Heart right ventricle (tissue), 16 donors: ENCODE results near the gene ETV4. TPM values are rescaled to one million over a fixed set of nuclear protein-coding genes. Genes with fewer than 3 reads are reported as not detected.

Experiments used
- ATAC-seq, 8 donors: fragments of 200-7000 bp; cut with Tn5 transposase; one replicate each; pipeline ENCODE4 v1.9.1; 2020; ENCODE audit warnings: mild to moderate bottlenecking in 8 of 8, moderate library complexity in 8 of 8, moderate number of reproducible peaks in 1 of 8
- DNase-seq, 2 donors: peaks; one replicate each; pipeline ENCODE4 v3.0.0-alpha.2; 2020
- H3K27ac ChIP-seq, 10 donors: fragments of 200-600 bp; sonication (generic) in 2 of 10; one replicate each; pipeline versions ENCODE4 v1.5.0 to v1.8.0; 2020 to 2022; ENCODE audit warnings: mild to moderate bottlenecking in 3 of 10
- H3K27me3 ChIP-seq, 7 donors: fragments of 200-600 bp; one replicate each; pipeline ENCODE4 v1.8.0; 2021 to 2022; ENCODE audit warnings: mild to moderate bottlenecking in 2 of 7
- H3K36me3 ChIP-seq, 9 donors: fragments of 200-600 bp; sonication (generic) in 1 of 9; one replicate each; pipeline versions ENCODE4 v1.5.0 to v1.8.0; 2020 to 2022; ENCODE audit warnings: mild to moderate bottlenecking in 2 of 9
- H3K4me1 ChIP-seq, 9 donors: fragments of 200-600 bp; sonication (generic) in 1 of 9; one replicate each; pipeline versions ENCODE4 v1.5.0 to v1.8.0; 2020 to 2022; ENCODE audit warnings: mild to moderate bottlenecking in 4 of 9
- H3K4me3 ChIP-seq, 10 donors: fragments of 200-600 bp; sonication (generic) in 2 of 10; one replicate each; pipeline versions ENCODE4 v1.5.0 to v1.8.0; 2020 to 2022; ENCODE audit warnings: mild to moderate bottlenecking in 7 of 10, moderate library complexity in 2 of 10
- H3K9me3 ChIP-seq, 11 donors: fragments of 200-600 bp in 10 of 11; sonication (generic) in 2 of 11; one replicate each; pipeline versions ENCODE4 v1.5.0 to v1.8.0; 2013 to 2022; ENCODE audit warnings: mild to moderate bottlenecking in 2 of 11, control low read depth in 1 of 11, moderate library complexity in 1 of 11
- CTCF ChIP-seq, 9 donors: fragments of 200-600 bp; sonication (generic) in 2 of 9; IDR thresholded peaks; one replicate each; pipeline versions ENCODE4 v1.5.0 to v1.8.0; 2021 to 2022; ENCODE audit warnings: antibody characterized with exemption in 9 of 9, mild to moderate bottlenecking in 5 of 9, moderate library complexity in 1 of 9
- WGBS, 2 donors: extraction: QIAGEN DNeasy Blood & Tissue Kit; methylation state at CpG; one replicate each; pipeline ENCODE4 v1.1.7; 2013; ENCODE audit warnings: inconsistent platforms in 1 of 2; 5-methylcytosine and 5-hydroxymethylcytosine counted together
- intact Hi-C, 10 donors: fragments of 100-400 bp; cut with DNase I; formaldehyde crosslinking; loops; one replicate each; pipeline versions ENCODE4 v1.11.1 to v1.14.2; 2022
- polyA plus RNA-seq, 2 donors: library from polyadenylated mRNA; stranded (reverse); fragments of 200-250 nt; gene quantifications; one replicate each; pipeline ENCODE4 v1.2.3, GENCODE V29; 2013
- total RNA-seq, 10 donors: library from RNA; stranded (reverse); fragmentation: NEBNext Ultra II Directional in 3 of 10; extraction: Animal tissue kit (Norgen Biotek cat#: 25700) in 3 of 10; gene quantifications; one replicate each; pipeline versions ENCODE4 v1.2.1 to v1.2.4, GENCODE V29; 2021 to 2023
- donor health status: Arrhythmogenic right ventricular cardiomyopathy.
- donor health status: ischemic (EF 13 %, LVEDD 7.1; RV severe dilation, severe dysfunction).
- donor health status: healthy with polysubstance abuse.
- donor health status: DM: no; HTN: yes; CAD: no.
- donor health status: DM: no; HTN: no; CAD: no.
- donor health status: ischemic (EF 25% LVEDD 6.9; RV normal size, moderate dysfunction).
- donor health status: ischemic (EF 25% LVEDD 5.7; RV mildly dilated, moderate dysfunction).
- donor health status: healthy.
- donor health status: DM: yes; HTN: yes; CAD: no.
- donor health status: Ischemic cardiomyopathy.
- donor health status: ischemic (EF 35%, LVEDD 5.7; RV mildly dilated, moderate dysfunction).
- donor health status: nonischemic (EF 11% LVEDD 7.7; RV severe dilation, severe dysfunction).
- donor health status: DM: yes; HTN: yes; CAD: no.
- donor health status: PGD.
- donor health status: ischemic (EF 29% LVEDD 5.4; RV normal size, mild dysfunction).
- donor health status: nonischemic (EF 23%, LVEDD 6.1; RV moderate dilation, normal function).

Gene ETV4
- total and polyA plus RNA-seq, 12 donors: 0.40 to 2.8 (median 0.76) TPM; not detected in 1

GRCh38 chr17:43531955-43532354 lies 14.2 kb downstream of the ETV4 start:
- TF ChIP-seq CTCF (IDR thresholded peaks at IDR 0.05): no peak
- WGBS, 2 donors: 91 to 95% methylated on average over 8 of the region's 8 CpGs
- intact Hi-C loops: no loop called here

DNA sequence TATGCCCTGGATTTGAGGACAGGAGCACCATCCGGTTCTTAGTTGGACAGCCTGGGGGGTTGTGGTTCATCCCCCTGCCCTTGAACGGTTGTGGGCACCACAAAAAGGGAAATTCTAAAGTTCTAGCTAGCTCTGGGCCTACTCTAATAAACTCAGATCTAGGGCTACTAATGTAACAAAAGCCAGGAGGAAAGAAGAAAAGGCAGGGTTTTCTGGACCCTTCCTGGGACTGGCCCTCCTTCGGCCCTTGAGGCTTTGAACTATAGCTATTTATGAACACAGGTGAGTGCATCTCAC lies 15.1 kb downstream of the ETV4 start:
- Histone ChIP-seq H3K36me3 (peaks cover 0 to 22% (median 0%) of the 10 kb centered on the region in 9 donors), H3K27me3 (no peaks in the 10 kb centered on the region), H3K9me3 (no peaks in the 10 kb centered on the region), H3K4me1 (peaks cover 12 to 47% (median 36%) of the 10 kb centered on the region in 9 donors), H3K4me3 (peak overlapping the region in 5 of 10 donors; percentile 30 to 44 (median 40)), H3K27ac (peak overlapping the region in 9 of 10 donors; percentile 19 to 86 (median 72))
- intact Hi-C loops: no loop called here
- TF ChIP-seq CTCF (IDR thresholded peaks at IDR 0.05): no peak
- 28 to 34% methylated on average over 3 of the region's 3 CpGs for WGBS, 2 donors
- no peak for DNase-seq
- no peak for ATAC-seq

More at GRCh38 chr17:43531955-43532354, 14.2 kb downstream of the ETV4 start:
- no peak for DNase-seq
- Histone ChIP-seq H3K4me1 (peaks cover 12 to 47% (median 36%) of the 10 kb centered on the region in 9 donors), H3K27me3 (no peaks in the 10 kb centered on the region), H3K27ac (peak overlapping the region in 1 of 10 donors; percentile 86), H3K36me3 (peaks cover 0 to 13% (median 0%) of the 10 kb centered on the region in 9 donors), H3K4me3 (no peak overlapping the region), H3K9me3 (no peaks in the 10 kb centered on the region)
- no peak for ATAC-seq

GRCh38 chr17:43530288-43531081 lies 15.7 kb downstream of the ETV4 start:
- intact Hi-C loops: no loop called here
- H3K4me3 ChIP-seq: peak overlapping the region in 7 of 10 donors; percentile 2 to 44 (median 31)
- H3K9me3 ChIP-seq: no peaks in the 10 kb centered on the region
- no peaks in the 10 kb centered on the region for H3K27me3 ChIP-seq
- no peak for TF ChIP-seq CTCF (IDR thresholded peaks at IDR 0.05)
- H3K4me1 ChIP-seq: peaks cover 12 to 47% (median 39%) of the 10 kb centered on the region in 9 donors
- peak; percentile 68 to 85 (median 80) for ATAC-seq
- H3K27ac ChIP-seq: peak overlapping the region in 9 of 10 donors; percentile 19 to 86 (median 72)
- 8 to 9% methylated on average over 23 of the region's 23 CpGs for WGBS, 2 donors
- peak; percentile 60 to 84 for DNase-seq
- peaks cover 0 to 28% (median 0%) of the 10 kb centered on the region in 9 donors for H3K36me3 ChIP-seq

DNA sequence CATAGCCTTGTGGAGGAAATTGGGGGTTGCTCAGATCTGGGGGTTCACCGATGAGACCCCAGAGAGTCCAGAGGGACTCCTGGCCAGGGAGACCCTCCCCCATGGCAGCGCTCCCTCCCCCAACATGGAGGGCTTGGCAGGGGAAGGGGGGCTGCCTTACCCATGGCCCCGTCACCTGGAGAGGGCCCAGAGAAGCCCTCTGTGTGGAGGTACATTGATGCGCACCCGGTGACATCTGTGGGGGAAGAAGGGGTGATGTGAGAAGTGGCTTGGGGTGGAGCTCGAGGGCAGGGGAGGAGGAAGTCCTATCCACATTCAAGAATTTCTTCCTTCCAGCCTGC lies 16.2 kb downstream of the ETV4 start:
- intact Hi-C loops: no loop called here
- Histone ChIP-seq H3K27me3 (no peaks in the 10 kb centered on the region), H3K4me3 (peak overlapping the region in 5 of 10 donors; percentile 15 to 44 (median 31)), H3K36me3 (peaks cover 0 to 33% (median 1%) of the 10 kb centered on the region in 9 donors), H3K9me3 (no peaks in the 10 kb centered on the region), H3K4me1 (peaks cover 12 to 47% (median 39%) of the 10 kb centered on the region in 9 donors), H3K27ac (peak overlapping the region in 9 of 10 donors; percentile 19 to 86 (median 72))
- ATAC-seq (peak in 6 of 8 donors; percentile 1 to 15 (median 2)), DNase-seq (no peak)
- 49 to 63% methylated on average over 6 of the region's 6 CpGs for WGBS, 2 donors
- TF ChIP-seq CTCF (IDR thresholded peaks at IDR 0.05): no peak
